Esophagus squamous epithelium (tissue), 4 donors: ENCODE measurements around the gene DHFR2.

ENCODE experiments used
- POLR2A ChIP-seq, 4 donors: fragments of 450-650 bp; IDR thresholded peaks; one replicate each; pipeline ENCODE4 v1.6.1; 2017; ENCODE audit warnings: antibody characterized with exemption in 4 of 4, mild to moderate bottlenecking in 4 of 4, moderate library complexity in 3 of 4
- TF ChIP-seq, protein P1 (sequence below), 6 experiments: fragments of 450-650 bp in 4 of 6; fragments of 200-600 bp in 2 of 6; sonication (generic) in 2 of 6; IDR thresholded peaks; one replicate each; pipeline ENCODE4 v1.5.1; 2016 to 2019; ENCODE audit warnings: antibody characterized with exemption in 6 of 6, mild to moderate bottlenecking in 4 of 6, moderate library complexity in 4 of 6

DNA sequence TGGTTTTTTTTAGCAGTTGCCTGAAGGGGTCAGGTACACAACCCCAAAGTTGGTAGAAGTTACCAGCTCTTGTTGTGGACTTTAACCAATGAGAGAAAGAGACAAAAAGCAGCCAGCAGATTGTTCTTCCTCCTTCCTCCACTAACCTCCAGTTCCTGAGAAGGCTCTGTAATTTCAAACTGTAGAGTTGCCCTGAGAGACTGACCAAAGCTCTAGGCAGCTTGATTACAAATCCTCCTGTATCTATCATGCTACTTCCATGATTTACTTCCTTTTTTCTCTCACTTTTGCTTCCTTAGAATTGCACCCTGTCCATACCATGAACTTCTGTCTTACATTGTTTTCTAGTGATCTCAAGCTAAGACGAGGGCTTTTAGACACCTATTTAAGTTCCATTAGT lies 29.4 kb upstream of the DHFR2 start:
- TF ChIP-seq POLR2A (IDR thresholded peaks at IDR 0.05), result no peak
- TF ChIP-seq, protein P1, sequence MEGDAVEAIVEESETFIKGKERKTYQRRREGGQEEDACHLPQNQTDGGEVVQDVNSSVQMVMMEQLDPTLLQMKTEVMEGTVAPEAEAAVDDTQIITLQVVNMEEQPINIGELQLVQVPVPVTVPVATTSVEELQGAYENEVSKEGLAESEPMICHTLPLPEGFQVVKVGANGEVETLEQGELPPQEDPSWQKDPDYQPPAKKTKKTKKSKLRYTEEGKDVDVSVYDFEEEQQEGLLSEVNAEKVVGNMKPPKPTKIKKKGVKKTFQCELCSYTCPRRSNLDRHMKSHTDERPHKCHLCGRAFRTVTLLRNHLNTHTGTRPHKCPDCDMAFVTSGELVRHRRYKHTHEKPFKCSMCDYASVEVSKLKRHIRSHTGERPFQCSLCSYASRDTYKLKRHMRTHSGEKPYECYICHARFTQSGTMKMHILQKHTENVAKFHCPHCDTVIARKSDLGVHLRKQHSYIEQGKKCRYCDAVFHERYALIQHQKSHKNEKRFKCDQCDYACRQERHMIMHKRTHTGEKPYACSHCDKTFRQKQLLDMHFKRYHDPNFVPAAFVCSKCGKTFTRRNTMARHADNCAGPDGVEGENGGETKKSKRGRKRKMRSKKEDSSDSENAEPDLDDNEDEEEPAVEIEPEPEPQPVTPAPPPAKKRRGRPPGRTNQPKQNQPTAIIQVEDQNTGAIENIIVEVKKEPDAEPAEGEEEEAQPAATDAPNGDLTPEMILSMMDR (IDR thresholded peaks at IDR 0.05), result no peak
